T-helper 9 cell (primary cell): Measurements from ENCODE around the gene ATP8B3.

ENCODE experiments used
- DNase-seq: peaks from one replicate; pipeline ENCODE4 v3.0.0-alpha.2; 2020

Gene ATP8B3

GRCh38 chr19:1836458-1837221 is 24.6 kb upstream of the ATP8B3 start:
- DNase-seq, result no peak

- no peak for DNase-seq
These were observed 21.5 kb upstream of the ATP8B3 start for GRCh38 chr19:1833540-1833939.

GRCh38 chr19:1832046-1832663 is 20.1 kb upstream of the ATP8B3 start:
- DNase-seq, result no peak

GRCh38 chr19:1830978-1831377 is 18.9 kb upstream of the ATP8B3 start:
- no peak for DNase-seq

- no peak for DNase-seq
These were observed 18.5 kb upstream of the ATP8B3 start for GRCh38 chr19:1830568-1830967.

- no peak for DNase-seq
These were observed 17.9 kb upstream of the ATP8B3 start for GRCh38 chr19:1829958-1830357.

- no peak for DNase-seq
These were observed 16.5 kb upstream of the ATP8B3 start for GRCh38 chr19:1828279-1829238.

GRCh38 chr19:1827566-1828278 is 15.6 kb upstream of the ATP8B3 start:
- no peak for DNase-seq

- DNase-seq, result no peak
These were observed 14.8 kb upstream of the ATP8B3 start for GRCh38 chr19:1826557-1827521.

- DNase-seq, result peak; percentile 77
These were observed 14.0 kb upstream of the ATP8B3 start for GRCh38 chr19:1825909-1826556.

GRCh38 chr19:1824252-1824622 is 12.2 kb upstream of the ATP8B3 start:
- DNase-seq, result no peak

- DNase-seq, result no peak
These were observed 11.6 kb upstream of the ATP8B3 start for GRCh38 chr19:1823539-1824251.

GRCh38 chr19:1823020-1823419 is 10.9 kb upstream of the ATP8B3 start:
- DNase-seq, result no peak

GRCh38 chr19:1822210-1822609 is 10.1 kb upstream of the ATP8B3 start:
- DNase-seq, result no peak

- DNase-seq, result no peak
These were observed 7.5 kb upstream of the ATP8B3 start for GRCh38 chr19:1819341-1820255.

GRCh38 chr19:1818549-1819195 is 6.6 kb upstream of the ATP8B3 start:
- no peak for DNase-seq

- DNase-seq, result no peak
These were observed 5.6 kb upstream of the ATP8B3 start for GRCh38 chr19:1817553-1818179.
